Effector memory CD4-positive, alpha-beta T cell (primary cell): ENCODE data around the gene SESN3.
A peak's percentile ranks its signal among the peaks of the same experiment; 100 is the strongest.
"Not testable (repeated sequence)": the region's sequence is repeated elsewhere in the genome, so short reads cannot be mapped to it uniquely, and the experiment has no call there.

Experiments used
- DNase-seq, 3 donors: peaks; one replicate each; pipeline ENCODE4 v3.0.0-alpha.2; 2020
- H3K27ac ChIP-seq: 2 replicates; pipeline ENCODE4 v1.7.0; 2013; ENCODE audit warnings: mild to moderate bottlenecking, low read length, moderate library complexity; ENCODE audit not compliant: insufficient read depth, poor library complexity, severe bottlenecking
- H3K27me3 ChIP-seq: replicated peaks from 2 replicates; pipeline ENCODE4 v1.7.0; 2013; ENCODE audit warnings: mild to moderate bottlenecking, low read length; ENCODE audit not compliant: insufficient read depth, control insufficient read depth, poor library complexity, severe bottlenecking
- H3K36me3 ChIP-seq: 2 replicates; pipeline ENCODE4 v1.7.0; 2013; ENCODE audit warnings: mild to moderate bottlenecking, low read length, moderate library complexity; ENCODE audit not compliant: control insufficient read depth, insufficient read depth
- H3K4me1 ChIP-seq: 2 replicates; pipeline ENCODE4 v1.7.0; 2013; ENCODE audit warnings: low read length, mild to moderate bottlenecking; ENCODE audit not compliant: control insufficient read depth, insufficient read depth, poor library complexity, severe bottlenecking
- H3K4me3 ChIP-seq: 2 replicates; pipeline ENCODE4 v1.7.0; 2013; ENCODE audit warnings: low read length, low read depth, mild to moderate bottlenecking; ENCODE audit not compliant: insufficient read depth, poor library complexity, severe bottlenecking
- H3K9me3 ChIP-seq: 2 replicates; pipeline ENCODE4 v1.7.0; 2013; ENCODE audit warnings: mild to moderate bottlenecking, low read length, moderate library complexity; ENCODE audit not compliant: control insufficient read depth
- total RNA-seq, 3 donors: gene quantifications; one replicate each; lab custom pipeline; 2026; lab: John Stamatoyannopoulos, UW

Gene SESN3, protein sequence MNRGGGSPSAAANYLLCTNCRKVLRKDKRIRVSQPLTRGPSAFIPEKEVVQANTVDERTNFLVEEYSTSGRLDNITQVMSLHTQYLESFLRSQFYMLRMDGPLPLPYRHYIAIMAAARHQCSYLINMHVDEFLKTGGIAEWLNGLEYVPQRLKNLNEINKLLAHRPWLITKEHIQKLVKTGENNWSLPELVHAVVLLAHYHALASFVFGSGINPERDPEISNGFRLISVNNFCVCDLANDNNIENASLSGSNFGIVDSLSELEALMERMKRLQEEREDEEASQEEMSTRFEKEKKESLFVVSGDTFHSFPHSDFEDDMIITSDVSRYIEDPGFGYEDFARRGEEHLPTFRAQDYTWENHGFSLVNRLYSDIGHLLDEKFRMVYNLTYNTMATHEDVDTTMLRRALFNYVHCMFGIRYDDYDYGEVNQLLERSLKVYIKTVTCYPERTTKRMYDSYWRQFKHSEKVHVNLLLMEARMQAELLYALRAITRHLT
- 63.9 to 130 (median 112) reads per million in 3 donors for total RNA-seq

DNA sequence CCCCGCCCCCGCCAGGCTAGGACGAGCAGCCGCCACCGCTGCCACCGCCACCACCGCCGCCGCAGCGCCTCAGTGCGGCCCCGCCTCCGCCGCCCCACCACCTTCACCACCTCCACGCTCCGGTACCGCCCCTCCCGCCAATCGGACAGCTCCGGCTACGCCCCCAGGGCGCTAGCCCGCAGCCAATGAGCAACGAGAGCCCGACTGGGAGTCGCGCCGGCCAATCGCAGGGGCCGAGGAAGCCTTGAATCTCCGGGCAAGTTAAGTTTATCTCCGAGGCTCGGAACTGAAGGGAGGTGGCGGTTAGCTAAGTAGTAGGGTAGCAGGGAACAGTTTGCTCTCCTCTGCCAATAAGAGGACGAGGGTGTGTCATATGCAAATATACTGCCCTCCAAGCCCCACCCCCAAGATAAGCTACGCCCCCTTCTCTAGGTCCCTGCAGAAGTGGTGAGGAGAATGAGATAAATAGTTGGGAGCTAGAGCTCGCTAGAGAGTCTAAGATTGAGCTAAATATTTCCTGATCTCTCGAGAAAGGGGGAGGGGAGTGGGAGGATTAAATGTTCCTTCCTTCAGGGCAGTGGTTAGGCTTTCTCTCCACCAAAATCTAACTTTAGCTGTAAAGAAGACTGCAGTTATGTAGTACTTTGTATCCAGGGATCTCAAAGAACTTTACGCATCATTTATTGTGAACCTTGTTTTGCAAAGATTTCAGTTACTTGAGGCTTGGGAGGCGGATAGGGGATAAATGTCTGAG, at the start of gene SESN3:
SESN3 (minus strand) TSS at position 76 of the 754 bp plus-strand sequence. CDS start 342 bp downstream, outside the sequence.
- no peaks in the 10 kb centered on the region for H3K9me3 ChIP-seq
- H3K27ac ChIP-seq, result peak within 1 kb of the TSS; percentile 79

DNA sequence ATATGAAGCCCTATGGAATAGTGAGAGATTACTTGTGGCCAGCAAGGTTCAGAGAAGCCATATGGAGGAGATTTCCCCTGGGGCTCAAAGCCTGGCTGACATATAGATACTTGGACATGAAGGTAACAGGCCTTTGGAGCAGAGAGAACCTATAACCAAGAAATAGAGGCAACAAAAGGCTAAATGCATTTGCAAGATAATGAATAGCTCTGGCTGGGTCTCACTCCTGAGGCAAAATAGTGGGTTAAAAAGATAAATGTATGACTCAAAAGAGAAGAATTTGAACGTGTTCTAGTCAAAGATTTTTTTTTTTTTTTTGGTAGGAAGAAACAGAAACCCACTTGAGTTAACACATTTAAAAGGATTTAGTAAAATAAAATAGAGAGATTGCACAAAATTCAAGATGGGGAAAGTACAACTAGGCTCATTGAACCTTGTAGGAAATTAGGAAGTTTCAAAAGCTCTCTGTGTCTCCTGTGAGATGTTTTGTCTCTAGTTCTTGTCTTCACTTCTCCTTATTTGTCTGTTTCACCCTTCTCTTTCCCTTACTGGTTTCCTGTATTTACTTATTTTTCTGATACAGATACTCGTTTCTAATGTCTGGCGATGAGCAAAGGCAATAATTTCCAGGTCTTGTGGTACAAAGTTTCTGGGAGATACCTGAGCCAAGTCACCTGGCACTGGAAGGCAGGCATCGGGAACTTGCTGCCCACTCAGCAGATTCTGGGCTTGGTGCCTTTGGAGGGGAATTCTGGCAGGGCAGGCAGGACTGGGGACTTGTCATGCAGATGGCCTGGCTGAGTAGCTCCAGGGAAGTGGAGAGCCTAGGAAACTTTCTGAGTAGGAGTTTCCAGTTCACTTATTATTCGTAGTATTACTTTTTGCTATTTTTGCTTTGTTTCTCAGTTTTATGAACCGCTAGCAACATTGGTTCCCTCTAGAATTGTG, 49.2 kb upstream of the SESN3 start:
- H3K27ac ChIP-seq, result no peak overlapping the region
- no peak overlapping the region for H3K4me3 ChIP-seq
- no peak for DNase-seq
- H3K4me1 ChIP-seq, result no peaks in the 10 kb centered on the region
- H3K27me3 ChIP-seq, result no peaks in the 10 kb centered on the region
- H3K9me3 ChIP-seq, result no peaks in the 10 kb centered on the region
- no peaks in the 10 kb centered on the region for H3K36me3 ChIP-seq

More for the DNA sequence above, at the start of gene SESN3:
- H3K4me1 ChIP-seq, result peaks cover 13% of the 10 kb centered on the region
- H3K4me3 ChIP-seq, result peak within 1 kb of the TSS; percentile 92
- H3K36me3 ChIP-seq, result no peaks in the 10 kb centered on the region
- no peaks in the 10 kb centered on the region for H3K27me3 ChIP-seq
- DNase-seq, result peak; percentile 98

DNA sequence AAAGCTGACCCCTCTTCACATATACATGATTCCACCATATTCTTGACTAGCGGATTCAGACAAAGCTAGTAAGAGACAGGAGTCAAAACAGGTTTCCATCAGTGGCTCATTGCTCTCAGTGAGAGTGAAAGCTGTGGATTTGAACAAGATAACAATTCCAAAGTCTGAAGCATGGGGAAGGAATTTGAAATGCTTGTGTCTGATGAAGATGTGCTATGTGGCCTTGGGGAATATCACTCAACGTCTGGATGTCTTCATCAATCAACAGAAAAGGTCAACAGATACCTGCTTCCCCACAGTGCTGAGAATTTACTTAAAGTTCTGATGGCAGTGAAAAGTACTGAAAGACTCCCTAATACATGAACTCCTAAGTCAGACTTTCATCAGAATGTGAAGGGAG, 46.9 kb upstream of the SESN3 start:
- no peak for DNase-seq
- Histone ChIP-seq H3K4me3 (no peak overlapping the region), H3K36me3 (no peaks in the 10 kb centered on the region), H3K27me3 (no peaks in the 10 kb centered on the region), H3K4me1 (no peaks in the 10 kb centered on the region), H3K9me3 (no peaks in the 10 kb centered on the region), H3K27ac (no peak overlapping the region)

DNA sequence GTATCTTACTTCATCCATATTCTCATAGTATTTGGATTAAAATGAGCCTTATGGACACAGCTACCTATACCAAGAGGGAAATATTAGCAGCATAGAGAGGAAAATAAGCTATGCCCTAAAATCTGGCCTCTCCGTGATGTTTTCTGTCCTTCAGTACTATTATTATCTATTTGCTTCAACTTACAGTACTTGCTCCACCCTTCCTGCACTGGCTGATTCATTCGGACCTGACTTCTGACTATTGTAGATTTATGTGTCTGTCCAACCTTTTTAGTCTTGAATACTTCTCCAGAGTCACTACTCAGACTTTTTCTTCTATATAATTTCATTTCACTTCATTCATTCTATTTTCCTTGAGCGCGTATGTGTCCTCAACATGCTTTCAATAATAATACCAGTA, 45.1 kb upstream of the SESN3 start:
- Histone ChIP-seq H3K36me3 (no peaks in the 10 kb centered on the region), H3K27ac (no peak overlapping the region), H3K27me3 (no peaks in the 10 kb centered on the region), H3K4me1 (no peaks in the 10 kb centered on the region), H3K4me3 (no peak overlapping the region), H3K9me3 (no peaks in the 10 kb centered on the region)
- DNase-seq, result no peak

DNA sequence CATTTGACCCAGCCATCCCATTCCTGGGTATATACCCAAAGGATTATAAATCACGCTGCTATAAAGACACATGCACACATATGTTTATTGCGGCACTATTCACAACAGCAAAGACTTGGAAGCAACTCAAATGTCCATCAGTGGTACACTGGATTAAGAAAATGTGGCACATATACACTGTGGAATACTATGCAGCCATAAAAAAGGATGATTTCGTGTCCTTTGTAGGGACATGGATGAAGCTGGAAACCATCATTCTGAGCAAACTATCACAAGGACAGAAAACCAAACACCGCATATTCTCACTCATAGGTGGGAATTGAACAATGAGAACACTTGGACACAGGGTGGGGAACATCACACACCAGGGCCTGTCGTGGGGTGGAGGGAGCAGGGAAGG, 42.6 kb upstream of the SESN3 start:
- DNase-seq, H3K36me3 ChIP-seq, H3K9me3 ChIP-seq, H3K27ac ChIP-seq, H3K4me1 ChIP-seq, H3K27me3 ChIP-seq, H3K4me3 ChIP-seq: not testable (repeated sequence)

DNA sequence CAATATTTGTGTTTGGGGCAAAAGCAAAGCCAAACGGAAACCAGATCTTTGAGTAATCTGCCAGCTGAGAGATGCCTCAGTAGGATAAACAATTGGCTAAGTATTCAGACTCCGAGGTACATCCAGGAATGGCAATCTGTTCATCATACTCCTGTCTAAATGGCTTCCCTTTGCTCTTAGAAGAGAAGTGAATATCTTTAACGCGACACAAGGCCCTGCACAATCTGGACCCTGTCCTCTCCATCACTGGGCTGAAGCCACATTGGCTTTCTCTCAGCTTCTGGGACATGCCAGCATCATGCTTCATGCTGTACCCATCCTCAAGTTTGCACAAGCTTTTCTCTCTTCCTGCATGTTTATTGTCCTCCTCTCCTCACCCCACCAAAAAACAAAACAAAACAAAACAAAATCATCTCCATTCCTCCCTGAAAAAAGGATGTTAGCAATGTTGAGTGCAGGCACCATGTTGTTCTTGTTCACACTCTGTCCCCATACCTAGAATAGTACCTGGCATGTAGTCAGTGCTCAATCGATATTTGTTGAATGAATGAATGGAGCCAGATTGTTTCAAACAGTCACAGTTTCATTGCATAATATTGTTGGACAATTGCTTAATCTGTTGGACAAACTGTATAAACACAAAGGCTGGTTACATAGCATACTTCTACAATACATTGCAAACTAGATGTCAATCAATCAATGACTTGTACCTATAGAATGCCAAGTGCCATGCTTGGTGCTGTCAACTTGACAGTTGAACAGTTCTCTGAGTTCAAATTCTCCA, 38.2 kb upstream of the SESN3 start:
- Histone ChIP-seq H3K27ac (no peak overlapping the region), H3K27me3 (no peaks in the 10 kb centered on the region), H3K9me3 (no peaks in the 10 kb centered on the region), H3K4me3 (no peak overlapping the region), H3K4me1 (no peaks in the 10 kb centered on the region), H3K36me3 (no peaks in the 10 kb centered on the region)
- no peak for DNase-seq

DNA sequence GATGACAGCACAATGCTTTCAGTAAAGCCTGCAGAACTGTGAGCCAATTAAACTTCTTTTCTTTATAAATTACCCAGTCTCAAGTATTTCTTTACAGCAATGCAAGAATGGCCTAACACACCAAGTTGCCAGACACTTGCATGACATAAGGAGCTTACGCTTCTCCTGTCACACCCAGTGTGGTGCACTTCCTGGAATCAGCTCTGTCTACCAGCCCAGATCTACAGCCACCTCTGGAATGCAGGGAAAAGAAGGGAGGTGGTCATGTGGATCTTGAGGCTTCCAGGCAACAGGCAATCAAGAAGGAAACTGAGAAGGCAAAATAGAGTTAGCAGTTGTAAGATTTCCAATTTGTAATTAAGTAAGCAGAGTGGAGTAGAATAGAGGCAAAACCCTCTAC, 37.4 kb upstream of the SESN3 start:
- Histone ChIP-seq H3K27ac (no peak overlapping the region), H3K4me1 (no peaks in the 10 kb centered on the region), H3K27me3 (no peaks in the 10 kb centered on the region), H3K4me3 (no peak overlapping the region), H3K9me3 (no peaks in the 10 kb centered on the region), H3K36me3 (no peaks in the 10 kb centered on the region)
- no peak for DNase-seq

DNA sequence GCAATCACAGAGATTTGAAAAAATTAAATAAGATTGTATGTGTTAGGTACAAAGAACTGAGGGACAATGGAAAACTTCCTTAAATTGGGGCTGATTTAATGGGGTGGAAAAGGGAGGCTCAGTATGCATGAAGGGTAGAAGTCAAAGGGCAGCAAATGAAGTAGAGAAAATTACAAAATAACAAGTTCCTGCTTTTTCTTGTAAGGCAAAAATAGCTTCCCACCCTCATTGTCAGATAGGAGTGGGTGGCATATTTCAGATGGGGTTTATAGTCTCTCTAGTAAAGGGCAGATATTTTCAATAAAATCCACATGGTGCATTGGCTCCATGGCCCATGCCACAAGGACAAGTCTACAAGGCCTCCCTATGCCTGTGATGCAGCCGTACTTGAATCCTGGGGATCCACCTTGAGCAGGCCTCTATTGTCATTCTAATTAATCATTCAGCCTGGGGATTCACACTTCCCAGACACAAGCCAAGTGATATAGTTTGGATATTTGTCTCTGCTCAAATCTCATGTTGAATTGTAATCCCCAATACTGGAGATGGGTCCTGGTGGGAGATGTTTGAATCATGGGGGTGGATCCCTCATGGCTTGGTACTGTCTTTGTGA, 36.7 kb upstream of the SESN3 start:
- DNase-seq, result no peak

More for the DNA sequence above, 36.7 kb upstream of the SESN3 start:
- Histone ChIP-seq H3K9me3 (no peaks in the 10 kb centered on the region), H3K4me3 (no peak overlapping the region), H3K36me3 (no peaks in the 10 kb centered on the region), H3K4me1 (no peaks in the 10 kb centered on the region), H3K27me3 (no peaks in the 10 kb centered on the region), H3K27ac (no peak overlapping the region)
